H1 (cell line): ENCODE results near the gene IRF5. TPM values are rescaled to one million over a fixed set of nuclear protein-coding genes. Genes with fewer than 3 reads are reported as not detected.

Source experiments
- CHD7 ChIP-seq: fragments of 300-600 bp; sonication (generic); IDR thresholded peaks from 2 replicates; pipeline ENCODE4 v1.7.1; 2012; ENCODE audit warnings: low read length, moderate library complexity, mild to moderate bottlenecking, inconsistent platforms; ENCODE audit not compliant: insufficient replicate concordance
- SIN3A ChIP-seq, 2 experiments: IDR thresholded peaks in 1 of 2; conservative IDR thresholded peaks in 1 of 2; 2 replicates each; pipeline ENCODE4 v1.6.1; 2011 to 2012; ENCODE audit warnings: low read length in 2 of 2, improper control_type of control experiment in 1 of 2, low read depth in 1 of 2, mild to moderate bottlenecking in 1 of 2
- polyA plus RNA-seq, 7 experiments: library from polyadenylated mRNA; depleted of rRNA in 3 of 7; stranded (reverse) in 5 of 7; unstranded in 2 of 7; fragments of >200 nt in 5 of 7; fragments of 200-250 nt in 2 of 7; gene quantifications; 1 replicate in 5 of 7; 2 replicates in 1 of 7; 4 replicates in 1 of 7; pipeline versions ENCODE4 v1.2.1 to v1.2.3, GENCODE V29; 2011 to 2013; ENCODE audit warnings: missing spikeins in 2 of 7, mixed read lengths in 2 of 7
- total RNA-seq: library from RNA; stranded (reverse); fragmentation: NEBNext Ultra II Directional; extraction: Animal tissue kit (Norgen Biotek cat#: 25700); gene quantifications from 2 replicates; pipeline ENCODE4 v1.2.1, GENCODE V29; 2021

Gene IRF5
- total and polyA plus RNA-seq, 2 of the 8 experiments (the other 6 are each of a cell fraction or from before 2014, with no cell fraction given): 0.28 to 1.1 TPM

GRCh38 chr7:128911423-128912031, 26.2 kb upstream of the IRF5 start (continued):
- TF ChIP-seq CHD7 (no peak), SIN3A (conservative IDR thresholded peaks at IDR 0.05 in 1 of 2, IDR thresholded peaks at IDR 0.05 in 1 of 2; ENCODE audit: low read depth in 1 of 2, low read length in 2 of 2) (no peak)
